Hindlimb muscle (tissue), 1 donor: ENCODE results near the gene TRIM67. TPM values are rescaled to one million over a fixed set of nuclear protein-coding genes. Genes with fewer than 3 reads are reported as not detected.

Source experiments
- DNase-seq: peaks from one replicate; pipeline ENCODE4 v3.0.0-alpha.2; 2013
- polyA plus RNA-seq: library from polyadenylated mRNA; unstranded; fragments of 120-200 nt; gene quantifications from one replicate; pipeline ENCODE4 v1.2.1, GENCODE V29; 2013; ENCODE audit not compliant: insufficient read length

Gene TRIM67
- polyA plus RNA-seq, 1 donor, result 0.05 TPM

DNA sequence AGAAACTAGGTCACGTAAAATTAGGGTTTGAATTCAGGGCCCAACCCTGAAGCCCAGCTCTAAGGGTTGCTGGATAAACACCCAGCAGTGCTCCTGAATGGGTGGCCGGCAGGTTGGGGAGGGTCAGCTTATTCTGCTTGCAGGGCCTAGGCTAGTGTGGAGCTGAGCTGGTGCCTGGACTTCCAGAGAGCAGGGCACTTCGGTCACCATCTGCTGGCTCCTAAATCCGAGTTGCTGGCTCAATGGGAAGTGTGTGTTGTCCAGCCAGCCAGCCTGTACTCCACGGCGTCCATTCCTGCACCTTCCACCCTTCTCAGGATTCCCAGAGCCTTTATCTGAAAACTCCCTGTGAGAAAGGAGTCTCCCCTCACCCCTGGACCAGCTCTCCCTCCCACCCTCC is 23.0 kb downstream of the TRIM67 start:
- DNase-seq, result no peak

DNA sequence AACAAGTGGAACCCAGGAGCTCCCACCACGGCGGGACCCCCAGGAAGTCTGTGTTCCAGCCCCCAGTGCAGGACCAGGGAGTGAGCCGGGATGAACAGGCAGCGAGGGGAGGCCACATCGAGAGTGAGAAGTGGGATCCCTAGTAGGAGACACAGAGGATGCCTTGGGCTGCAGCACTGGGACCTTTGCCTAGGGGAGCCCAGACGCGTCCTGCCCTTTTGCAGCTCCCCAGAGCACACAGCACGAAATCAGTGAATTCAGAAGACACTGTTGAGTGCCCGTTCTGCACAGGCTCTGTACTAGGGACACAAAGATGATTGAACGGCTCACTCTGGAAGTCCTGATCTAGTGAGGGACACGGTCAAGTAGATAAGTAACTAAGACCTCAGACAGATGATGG is 23.5 kb downstream of the TRIM67 start:
- DNase-seq, result no peak

DNA sequence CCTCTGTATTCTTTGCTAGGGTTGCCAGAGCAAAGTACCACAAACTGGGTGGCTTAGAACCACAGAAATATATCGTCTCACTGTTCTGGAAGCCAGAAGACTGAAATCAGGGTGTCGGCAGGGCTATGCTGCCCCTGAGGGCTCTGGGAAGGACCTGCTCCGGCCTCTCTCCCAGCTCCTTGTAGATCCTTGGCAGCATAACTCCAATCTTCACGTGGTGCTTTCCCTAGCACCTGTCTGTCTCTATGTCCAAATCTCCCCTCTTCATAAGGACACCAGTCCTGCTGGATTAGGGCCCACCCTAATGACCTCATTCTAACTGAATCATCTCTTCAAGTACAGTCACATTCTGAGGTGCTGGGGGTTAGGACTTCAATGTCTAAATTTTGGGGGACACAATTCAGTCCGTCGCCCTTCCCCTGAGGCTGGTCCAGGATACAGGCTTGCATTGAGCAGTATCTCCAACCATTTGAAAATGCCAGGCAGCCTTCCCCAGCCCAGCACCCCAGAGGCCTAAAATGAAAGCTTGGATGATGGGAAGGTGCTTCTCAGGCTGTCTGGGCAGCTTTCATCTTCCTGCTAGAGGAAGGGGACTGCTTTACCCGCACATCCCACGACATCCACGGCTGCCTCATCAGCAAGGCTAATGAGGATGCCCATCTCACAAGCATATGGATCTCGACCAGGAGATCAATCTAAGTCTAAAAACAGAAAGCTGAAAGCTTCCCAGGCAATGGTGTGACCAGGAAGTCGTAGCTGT is 24.7 kb downstream of the TRIM67 start:
- DNase-seq, result no peak

DNA sequence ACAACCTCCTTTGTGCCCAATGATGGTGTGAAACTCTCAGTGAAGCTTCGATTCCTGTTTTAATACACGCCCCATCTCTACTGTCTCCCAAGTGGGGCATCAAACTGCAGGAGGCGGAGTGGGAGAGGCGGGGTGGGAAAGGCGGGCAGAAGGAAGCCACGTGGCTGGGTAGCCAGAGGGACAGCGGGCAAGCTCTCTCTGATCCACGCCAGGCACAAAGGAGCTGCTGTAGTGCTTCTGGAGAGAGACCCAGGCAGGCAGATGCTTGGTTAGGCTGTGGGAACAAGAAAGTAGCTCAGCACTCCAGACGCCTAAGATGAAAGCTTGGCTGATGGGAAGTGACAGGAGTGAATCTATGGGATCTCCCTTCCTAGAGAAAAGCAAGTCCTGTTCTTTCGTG is 25.7 kb downstream of the TRIM67 start:
- no peak for DNase-seq

DNA sequence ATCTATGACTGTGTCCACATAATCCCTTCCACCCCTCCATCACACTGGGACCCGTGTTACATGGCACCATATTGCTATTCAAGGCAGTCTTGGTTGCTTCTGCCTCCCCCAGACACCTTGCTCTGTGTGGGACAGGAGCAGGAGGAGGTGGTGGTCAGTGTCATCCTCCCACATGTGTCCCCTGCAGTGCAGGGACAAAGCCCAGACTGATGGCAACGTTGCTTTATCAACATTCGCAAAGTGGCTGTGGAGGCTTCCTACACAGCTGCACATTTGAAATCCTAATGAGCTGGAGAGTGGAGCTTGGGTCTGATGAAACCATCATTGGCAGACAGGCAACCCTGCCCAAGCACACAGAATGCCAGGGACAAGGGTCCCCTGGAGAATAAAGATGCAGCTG is 26.2 kb downstream of the TRIM67 start:
- no peak for DNase-seq

DNA sequence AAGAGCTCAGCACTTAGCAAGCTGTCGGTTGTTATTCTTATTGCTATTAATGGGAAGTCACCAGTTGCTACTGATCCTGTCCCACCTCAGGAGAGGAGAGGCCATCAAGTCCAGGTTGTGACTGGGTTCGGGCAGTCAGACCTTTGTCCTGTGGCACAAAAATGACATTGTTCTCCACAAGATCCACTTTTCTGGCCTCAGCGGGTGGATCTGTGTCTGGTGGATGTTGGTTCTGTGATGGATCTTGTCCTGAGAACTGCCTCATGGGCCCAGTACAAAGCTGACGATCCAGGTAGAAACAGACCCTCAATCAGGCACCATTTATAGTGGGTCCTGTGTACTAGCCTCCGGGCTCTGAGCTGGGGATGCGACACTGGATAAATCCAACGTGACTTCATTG is 26.9 kb downstream of the TRIM67 start:
- DNase-seq, result no peak

DNA sequence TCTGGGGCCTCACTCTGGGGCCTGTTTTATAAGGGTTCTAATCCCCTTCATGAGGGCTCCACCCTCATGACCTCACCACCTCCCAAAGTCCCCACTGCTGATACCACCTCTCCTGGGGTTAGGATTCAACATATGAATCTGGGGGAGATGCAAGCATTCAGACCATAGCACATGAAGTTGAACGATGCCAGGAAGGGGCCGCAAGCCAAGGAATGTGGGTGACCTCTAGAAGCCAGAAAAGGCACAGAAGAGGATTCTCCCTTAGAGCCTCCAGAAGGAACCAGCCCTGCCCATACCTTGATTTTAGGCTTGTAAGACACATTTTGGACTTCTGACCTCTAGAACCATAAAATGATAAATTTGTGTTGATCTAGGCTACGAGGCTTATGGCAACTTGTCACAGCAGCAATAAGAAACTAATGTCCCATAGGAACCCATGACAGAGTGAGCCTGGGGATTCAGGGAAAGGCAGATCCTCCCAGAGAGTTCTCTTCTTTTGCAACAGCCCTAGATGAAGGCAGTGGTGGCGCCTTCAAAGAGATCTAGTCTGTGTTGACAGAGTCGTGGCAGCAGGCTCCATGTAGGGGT is 27.9 kb downstream of the TRIM67 start:
- DNase-seq, result no peak

DNA sequence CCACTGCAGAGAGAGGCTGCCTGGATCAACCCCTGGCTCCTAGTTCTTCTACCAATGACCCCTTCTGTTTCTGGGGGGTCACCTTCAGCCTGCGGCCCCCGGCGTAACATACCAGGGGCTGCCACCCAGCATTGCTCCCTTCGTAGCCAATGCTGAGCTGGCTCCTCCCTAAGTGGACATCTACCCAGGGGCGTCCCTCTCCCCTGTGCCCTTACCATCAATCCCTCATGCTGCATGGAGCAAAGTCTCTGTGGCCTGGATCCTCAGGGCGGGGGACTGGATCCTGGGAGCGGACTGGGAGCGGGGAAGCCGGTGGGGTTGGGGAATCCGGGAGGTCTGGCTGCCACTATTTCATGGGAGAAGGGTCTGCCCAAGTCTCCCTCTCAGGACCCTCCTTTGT is 28.6 kb downstream of the TRIM67 start:
- no peak for DNase-seq

DNA sequence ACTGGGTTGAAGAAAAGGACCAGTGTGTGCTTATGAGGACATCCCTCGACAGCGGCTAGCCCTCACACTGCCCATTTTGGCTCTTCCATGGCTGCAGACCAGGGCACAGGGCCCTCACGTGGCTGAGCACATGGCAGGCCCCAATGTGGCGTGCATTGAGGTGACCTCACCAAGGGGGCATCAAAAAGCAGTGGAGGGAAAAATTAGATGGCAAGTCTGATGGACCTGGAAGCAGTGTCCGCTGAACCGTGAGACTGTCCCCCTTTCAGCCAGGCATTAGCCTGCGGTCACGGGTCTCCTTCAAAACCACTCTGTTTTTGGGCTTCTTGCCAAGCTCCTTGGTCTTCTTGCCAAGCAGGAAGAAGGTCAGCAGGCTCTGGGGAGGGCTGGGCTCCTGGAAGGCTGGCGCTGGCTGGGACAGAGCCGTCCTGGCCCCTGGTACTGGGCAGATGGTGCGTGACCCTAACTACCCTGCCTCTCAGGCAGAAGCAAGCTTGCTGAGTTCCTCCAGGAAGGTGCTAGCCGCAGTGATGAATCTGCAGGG is 30.8 kb downstream of the TRIM67 start:
- peak; percentile 15 for DNase-seq

DNA sequence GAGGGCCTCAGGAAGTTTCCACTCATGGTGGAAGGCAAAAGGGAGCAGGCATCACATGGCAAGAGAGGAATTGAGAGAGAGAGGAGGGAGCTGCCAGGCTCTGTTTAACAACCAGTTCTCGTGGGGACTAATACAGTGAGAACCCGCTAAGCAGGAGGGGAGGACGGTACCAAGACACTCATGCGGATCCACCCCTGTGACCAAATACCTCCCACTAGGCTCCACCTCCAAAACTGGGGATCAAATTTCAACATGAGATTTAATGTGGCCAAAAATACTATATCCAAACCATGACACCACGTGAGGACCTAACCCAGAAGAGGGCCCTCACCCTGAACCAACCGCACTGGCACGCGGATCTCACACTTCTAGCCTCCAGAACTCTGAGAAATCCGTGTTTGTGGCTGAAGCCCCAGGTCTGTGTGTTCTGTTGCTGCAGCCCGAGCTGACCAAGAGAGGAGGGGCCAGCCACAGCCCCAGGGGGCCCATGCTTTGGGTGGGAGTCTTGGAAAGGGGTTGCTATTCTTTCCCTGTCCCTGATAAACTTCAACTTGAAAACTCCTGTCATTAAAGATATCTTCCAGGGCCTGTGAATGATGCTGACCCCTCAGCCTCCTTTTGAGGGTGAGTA is 32.0 kb downstream of the TRIM67 start:
- no peak for DNase-seq

DNA sequence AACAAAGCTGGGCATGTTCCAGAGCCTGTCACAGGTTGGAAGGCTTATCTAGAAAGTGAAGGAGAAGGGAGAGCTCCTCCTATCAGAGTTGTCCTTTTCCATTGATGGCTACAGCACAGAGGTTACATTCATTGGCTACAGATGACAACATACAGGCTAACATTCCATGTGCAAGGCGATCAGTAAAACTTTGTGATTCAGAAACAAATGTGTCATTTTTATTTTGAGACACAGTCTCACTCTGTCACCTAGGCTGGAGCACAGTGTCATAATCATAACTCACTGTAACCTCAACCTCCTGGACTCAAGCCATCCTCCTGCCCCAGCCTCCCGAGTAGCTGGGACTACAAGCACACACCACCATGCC is 32.6 kb downstream of the TRIM67 start:
- no peak for DNase-seq

DNA sequence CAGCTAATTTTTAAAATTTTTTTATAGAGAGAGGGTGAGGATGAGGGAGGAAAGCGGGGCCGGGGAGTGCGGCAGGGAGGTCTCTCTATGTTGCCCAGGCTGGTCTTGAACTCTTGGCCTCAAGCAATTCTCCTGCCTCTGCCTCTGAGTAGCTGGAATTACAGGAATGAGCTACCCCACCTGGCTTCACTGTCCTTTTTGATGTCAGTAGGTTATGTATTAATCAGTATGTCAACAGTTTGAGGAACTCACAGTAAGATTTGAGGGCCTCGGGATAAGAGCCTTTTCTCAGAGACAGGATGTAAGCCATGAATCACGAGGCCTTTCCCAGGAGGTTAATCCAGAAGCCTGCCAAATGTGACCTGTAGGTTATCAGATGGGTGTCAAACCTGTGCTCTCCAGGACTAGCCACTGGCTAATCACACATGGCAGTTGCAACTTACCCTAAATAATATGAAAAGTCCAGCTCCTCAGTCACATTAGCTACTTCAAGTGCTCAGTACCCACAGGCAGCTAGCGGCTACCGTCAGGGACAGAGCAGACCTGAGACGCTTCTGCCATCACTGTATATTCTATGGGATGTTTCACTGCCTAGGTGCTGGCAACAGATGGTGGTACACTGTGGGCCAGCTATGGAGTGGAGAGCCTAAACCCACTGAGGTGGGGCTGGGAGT is 33.1 kb downstream of the TRIM67 start:
- DNase-seq, result no peak

DNA sequence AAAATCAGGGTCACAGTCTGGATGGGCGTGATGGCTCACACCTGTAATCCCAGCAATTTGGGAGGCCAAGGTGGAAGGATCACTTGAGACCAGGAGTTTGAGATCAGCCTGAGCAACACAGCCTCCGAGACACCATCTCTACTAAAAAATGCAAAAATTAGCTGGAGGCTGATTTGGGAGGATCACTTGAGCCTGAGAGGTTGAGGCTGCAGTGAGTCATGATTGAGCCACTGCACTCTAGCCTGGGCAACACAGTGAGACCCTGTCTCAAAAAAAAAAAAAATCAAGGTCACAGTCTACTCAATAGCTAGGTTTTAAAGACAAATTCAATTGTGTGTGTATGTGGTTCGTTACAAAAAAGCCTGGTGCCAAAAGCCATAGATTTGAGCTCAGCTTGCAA is 34.4 kb downstream of the TRIM67 start:
- DNase-seq, result no peak

DNA sequence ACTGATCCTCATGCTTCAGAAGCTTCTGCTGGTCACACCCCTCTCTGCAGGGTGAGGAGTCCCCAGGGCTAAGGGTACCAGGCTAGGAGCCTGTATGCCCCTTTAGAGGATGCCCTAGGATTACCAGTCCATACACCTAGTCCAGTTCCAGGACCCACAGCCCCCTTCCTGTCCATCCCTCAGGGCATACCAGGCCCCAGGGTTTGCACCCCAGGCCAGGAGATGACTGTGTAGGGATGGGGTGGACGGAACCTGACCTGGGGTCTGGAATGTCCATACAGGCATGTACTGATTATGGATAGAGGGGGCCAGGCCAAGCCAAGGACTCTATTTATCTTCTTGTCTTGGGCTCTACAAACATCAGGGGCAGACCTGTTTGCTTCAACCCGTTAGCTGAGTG is 34.9 kb downstream of the TRIM67 start:
- no peak for DNase-seq

DNA sequence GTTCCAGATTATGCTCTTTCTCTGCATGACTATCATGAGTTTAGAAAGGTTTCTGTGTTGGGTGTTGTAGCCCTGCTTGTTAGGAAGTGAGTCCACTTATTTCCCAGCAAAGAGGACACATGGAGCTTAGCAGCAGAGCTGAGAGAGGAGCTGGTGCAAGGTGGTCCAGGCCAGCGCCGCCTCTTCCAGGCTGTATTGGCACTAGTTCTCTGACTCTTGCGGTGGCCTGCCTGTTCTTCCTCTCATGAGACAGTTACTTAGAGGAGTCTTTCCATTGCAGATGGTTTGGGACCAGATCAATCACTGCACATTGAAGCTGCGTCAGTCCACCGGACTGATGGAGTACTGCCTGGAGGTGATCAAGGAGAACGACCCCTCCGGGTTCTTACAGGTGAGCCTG is 38.0 kb downstream of the TRIM67 start:
- no peak for DNase-seq

DNA sequence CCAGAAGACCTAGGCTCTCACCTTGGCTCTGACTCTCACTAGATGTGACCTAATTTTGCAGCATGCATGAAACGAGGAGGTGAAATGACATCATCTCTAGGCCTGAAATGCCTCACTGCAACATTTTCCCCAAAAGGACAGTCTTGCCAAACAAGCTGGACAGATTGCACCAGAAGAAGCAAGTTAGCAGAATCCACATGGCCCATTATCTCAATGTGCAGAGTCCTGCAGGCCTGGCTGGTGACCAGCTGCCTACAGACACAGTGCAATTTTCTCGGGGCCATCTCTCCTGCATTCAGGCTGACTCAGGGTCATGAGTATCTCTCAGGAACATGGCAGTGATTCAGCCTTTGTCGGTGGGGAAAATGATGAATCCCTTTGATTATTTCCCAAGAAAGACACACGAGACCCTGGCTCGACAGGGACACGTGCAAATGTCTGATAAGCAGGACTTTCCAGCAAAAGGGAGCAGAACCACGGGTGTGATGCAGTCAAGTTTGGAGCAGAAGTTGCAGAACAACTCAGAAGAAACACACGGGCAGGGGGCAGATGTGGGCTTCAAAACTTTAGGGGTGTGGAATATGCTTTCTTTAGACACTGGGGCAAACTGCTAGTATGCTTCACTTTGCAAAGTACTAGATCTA is 38.7 kb downstream of the TRIM67 start:
- DNase-seq, result no peak

DNA sequence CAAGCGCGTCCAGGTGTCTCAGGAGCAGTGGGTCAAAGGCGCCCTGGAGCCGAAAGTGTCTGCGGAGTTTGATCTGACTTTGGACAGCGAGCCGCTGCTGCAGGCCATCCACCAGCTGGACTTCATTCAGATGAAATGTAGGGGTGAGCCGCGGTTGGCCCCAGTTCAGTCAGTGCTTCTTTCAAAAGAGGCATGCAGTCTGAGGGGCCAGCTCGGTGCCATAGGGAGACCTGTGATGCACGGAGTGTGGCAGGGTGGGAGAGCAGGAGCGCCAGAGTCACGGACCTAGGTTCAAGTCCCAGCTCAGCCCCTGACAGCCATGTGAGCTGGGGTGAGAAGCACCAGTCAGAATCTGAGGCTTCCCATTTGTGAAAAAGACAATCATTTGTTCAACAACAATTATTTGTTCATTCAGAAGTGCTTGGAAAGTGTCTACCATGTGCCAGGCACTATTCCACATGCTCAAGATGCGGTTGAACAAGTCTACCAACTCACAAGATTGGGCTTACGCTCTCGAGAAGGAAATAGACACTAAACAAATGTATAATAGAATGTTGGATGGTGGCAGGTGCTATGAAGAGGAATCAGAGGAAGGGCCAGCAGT is 39.6 kb downstream of the TRIM67 start:
- DNase-seq, result no peak

DNA sequence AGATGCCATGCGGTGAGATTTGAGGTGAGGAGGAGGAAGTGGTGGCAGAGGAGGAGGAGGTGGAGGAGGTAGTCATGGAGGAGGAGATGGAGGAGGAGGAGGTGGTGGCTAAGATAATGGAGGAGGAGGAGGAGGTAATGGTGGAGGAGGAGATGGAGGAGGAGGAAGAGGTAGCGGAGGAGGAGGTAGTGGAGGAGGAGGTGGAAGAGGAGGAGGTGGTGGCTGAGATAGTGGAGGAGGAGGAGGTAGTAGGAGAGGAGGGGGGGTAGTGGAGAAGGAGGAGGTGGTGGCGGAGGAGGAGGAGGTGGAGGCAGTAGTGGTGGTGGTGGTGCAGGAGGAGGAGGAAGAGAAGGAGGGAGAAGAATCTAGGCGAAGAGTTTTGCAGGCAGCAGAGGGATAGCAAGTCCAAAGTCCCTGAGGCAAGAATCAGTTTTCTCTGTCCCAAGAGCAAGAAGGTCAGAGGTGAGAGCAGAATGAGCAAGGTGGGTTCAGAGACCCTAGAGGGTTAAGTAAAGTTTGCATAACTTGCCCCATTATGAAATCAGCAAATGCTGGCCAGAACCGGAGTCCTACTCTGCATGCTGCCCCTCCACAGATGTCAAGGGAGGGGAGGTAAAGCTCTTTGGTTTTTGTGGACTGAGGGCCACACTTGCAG is 40.2 kb downstream of the TRIM67 start:
- DNase-seq, result no peak

DNA sequence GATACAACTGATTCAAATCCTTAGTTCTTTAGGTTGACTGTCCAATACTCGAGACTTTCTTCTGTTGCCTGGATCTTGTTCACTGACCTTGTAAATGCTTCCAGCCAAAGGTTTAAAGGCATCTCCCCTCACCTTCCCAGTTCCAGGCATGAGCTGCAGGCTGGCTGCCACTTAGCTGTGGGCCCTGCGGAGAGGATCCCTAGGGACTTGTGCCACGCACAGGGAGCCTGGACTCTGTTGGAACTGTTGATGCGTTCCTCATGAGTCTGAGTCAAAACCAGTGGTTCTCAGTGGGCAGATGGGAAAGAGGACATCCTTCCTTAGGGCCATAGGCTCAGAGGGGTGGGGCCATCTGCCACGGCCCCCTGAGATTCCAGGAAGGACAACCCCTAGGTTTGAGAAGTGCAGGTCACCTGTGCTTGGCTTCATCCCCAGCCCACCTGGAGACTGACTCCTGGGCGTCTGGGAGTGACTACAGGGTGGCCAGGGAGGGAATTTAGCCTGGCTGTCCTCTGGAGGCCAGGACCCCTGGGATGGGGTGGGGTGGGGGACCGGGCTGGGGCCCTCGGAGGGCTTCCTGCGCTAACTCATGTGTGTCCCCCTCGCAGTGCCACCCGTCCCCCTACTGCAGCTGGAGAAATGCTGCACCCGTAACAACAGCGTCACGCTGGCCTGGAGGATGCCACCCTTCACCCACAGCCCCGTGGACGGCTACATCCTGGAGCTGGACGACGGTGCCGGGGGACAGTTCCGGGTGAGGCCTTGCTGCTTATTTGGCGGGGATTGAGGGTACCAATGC is 41.6 kb downstream of the TRIM67 start:
- no peak for DNase-seq

DNA sequence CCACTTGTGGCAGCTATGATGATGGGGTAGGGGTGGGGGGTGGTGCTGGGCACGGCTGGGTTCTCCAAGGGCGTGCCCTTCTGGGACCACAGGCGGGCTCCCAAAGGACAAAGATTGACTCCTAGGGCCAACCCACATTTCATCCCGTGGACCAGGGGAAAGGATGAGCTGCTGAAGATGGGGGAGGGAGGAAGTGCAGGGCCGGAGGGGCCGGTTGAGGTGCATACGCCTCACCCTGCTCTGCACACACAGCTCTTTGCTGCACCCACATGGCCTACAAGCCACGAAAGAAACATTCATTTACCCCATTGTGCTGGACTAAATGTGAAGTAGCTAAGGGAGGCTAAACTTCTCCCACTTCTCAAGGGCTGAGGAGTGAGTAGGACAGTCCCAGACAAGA is 45.0 kb downstream of the TRIM67 start:
- no peak for DNase-seq

DNA sequence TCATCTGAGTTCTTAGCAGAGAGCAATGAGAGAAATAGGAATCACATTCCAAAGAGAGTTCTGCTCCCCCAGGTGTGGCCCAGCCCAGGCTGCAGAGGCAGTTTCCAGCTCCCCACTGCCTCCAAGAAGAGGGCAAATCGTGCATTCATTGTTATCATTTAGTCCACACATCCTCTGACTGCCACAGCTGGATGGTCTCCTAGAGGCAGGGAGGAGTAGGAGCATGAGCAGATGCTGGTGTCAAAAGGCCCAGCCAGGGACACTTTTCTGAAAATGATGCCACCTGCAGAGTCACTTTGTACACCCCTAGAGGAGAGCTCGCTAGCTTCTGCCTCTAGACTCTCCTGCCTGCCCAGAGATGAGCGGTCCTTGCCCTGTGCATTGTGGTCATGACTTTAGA is 45.6 kb downstream of the TRIM67 start:
- no peak for DNase-seq
